ENCODE measurements around the gene RIOK3. TPM values are rescaled to one million over a fixed set of nuclear protein-coding genes. Genes with fewer than 3 reads are reported as not detected.
A peak's percentile ranks its signal among the peaks of the same experiment; 100 is the strongest.
"Not testable (repeated sequence)": the region's sequence is repeated elsewhere in the genome, so short reads cannot be mapped to it uniquely, and the experiment has no call there.

The RIOK3 gene
- total RNA-seq, 1 experiment from 2014 or later = 35.8 TPM

DNA sequence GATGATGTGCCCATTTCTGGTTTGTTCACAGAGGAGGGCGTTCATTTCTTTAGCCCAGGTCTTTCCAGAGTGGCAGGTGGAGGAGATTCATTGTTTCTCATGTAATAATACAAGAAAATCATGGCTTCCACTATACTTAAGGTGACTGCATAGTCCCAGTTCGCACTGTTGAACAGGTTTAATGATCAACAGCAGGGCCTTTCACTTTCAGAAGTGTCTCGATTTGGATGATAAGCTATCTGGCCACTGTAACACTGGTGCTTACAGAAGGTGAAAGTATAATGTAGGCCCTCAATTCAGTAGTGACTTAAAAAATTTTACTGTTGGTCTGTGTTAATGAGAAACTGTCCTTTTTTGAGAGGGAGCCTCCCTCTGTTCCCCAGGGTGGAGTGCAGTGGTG is 51.6 kb downstream of the RIOK3 start:
- CTCF ChIA-PET = no interaction called here
- POLR2A ChIA-PET (ENCODE audit: low non-redundant PET) = no interaction called here
- DNase-seq (ENCODE audit: low spot score) = no peak
- H3K27ac ChIP-seq (ENCODE audit: low read depth, low read length, poor library complexity, severe bottlenecking) = no peak overlapping the region
- TF ChIP-seq, protein P1, sequence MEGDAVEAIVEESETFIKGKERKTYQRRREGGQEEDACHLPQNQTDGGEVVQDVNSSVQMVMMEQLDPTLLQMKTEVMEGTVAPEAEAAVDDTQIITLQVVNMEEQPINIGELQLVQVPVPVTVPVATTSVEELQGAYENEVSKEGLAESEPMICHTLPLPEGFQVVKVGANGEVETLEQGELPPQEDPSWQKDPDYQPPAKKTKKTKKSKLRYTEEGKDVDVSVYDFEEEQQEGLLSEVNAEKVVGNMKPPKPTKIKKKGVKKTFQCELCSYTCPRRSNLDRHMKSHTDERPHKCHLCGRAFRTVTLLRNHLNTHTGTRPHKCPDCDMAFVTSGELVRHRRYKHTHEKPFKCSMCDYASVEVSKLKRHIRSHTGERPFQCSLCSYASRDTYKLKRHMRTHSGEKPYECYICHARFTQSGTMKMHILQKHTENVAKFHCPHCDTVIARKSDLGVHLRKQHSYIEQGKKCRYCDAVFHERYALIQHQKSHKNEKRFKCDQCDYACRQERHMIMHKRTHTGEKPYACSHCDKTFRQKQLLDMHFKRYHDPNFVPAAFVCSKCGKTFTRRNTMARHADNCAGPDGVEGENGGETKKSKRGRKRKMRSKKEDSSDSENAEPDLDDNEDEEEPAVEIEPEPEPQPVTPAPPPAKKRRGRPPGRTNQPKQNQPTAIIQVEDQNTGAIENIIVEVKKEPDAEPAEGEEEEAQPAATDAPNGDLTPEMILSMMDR (conservative IDR thresholded peaks at IDR 0.05; ENCODE audit: low read depth, low read length) = no peak
- no peak for TF ChIP-seq EZH2 (IDR thresholded peaks at IDR 0.05; ENCODE audit: borderline replicate concordance, low read depth, low read length, poor library complexity, severe bottlenecking)
- H3K4me3 ChIP-seq (ENCODE audit: low read depth, low read length, poor library complexity, severe bottlenecking) = peak overlapping the region; percentile 76
- intact Hi-C loops (cut with micrococcal nuclease; ENCODE audit: unreplicated experiment) = loop anchor here (10.0 kb wide), 2 partner anchors 630 to 680 kb away; partner anchors contain the start of gene CABYR
- H3K4me1 ChIP-seq (ENCODE audit: insufficient read depth, low read length, poor library complexity, severe bottlenecking) = peaks cover 10% of the 10 kb centered on the region
- no TSS peak for BruUV-seq (replicated peaks)
- no peaks in the 10 kb centered on the region for H3K36me3 ChIP-seq (ENCODE audit: insufficient read depth, low read length, poor library complexity, severe bottlenecking)
- H3K9me3 ChIP-seq (ENCODE audit: low read depth, low read length, poor library complexity, severe bottlenecking) = no peaks in the 10 kb centered on the region
- H3K27me3 ChIP-seq (replicated peaks; ENCODE audit: insufficient read depth, low read depth, low read length, poor library complexity) = no peaks in the 10 kb centered on the region

DNA sequence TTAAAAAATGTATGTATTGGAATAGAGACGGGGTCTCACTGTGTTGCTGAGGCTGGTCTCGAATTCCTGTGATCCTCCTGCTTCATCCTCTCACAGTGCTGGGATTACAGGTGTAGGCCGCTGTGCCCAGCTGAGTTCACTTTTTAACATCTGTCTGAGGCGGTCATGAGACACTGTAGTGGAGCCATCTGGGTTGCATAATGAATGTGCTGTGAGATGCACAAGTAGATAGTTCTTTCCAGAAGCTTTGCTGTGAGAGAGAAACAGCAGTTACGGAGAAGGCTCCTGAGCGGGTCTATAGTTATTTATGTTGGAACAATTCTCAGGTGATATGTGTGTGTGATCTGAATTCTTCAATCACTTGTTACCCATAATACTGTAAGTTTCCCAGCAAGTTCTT is 53.3 kb downstream of the RIOK3 start:
- intact Hi-C loops (cut with micrococcal nuclease; ENCODE audit: unreplicated experiment) = loop anchor here (10.0 kb wide), 2 partner anchors 628 to 682 kb away; partner anchors contain the start of gene CABYR
- ChIA-PET POLR2A (ENCODE audit: low non-redundant PET) (no interaction called here), CTCF (no interaction called here)
- Histone ChIP-seq H3K27ac (ENCODE audit: low read depth, low read length, poor library complexity, severe bottlenecking) (no peak overlapping the region), H3K27me3 (replicated peaks; ENCODE audit: insufficient read depth, low read depth, low read length, poor library complexity) (no peaks in the 10 kb centered on the region), H3K4me3 (ENCODE audit: low read depth, low read length, poor library complexity, severe bottlenecking) (no peak overlapping the region), H3K9me3 (ENCODE audit: low read depth, low read length, poor library complexity, severe bottlenecking) (no peaks in the 10 kb centered on the region), H3K4me1 (ENCODE audit: insufficient read depth, low read length, poor library complexity, severe bottlenecking) (peaks cover 10% of the 10 kb centered on the region), H3K36me3 (ENCODE audit: insufficient read depth, low read length, poor library complexity, severe bottlenecking) (peaks cover 10% of the 10 kb centered on the region)
- no TSS peak for BruUV-seq (replicated peaks)
- TF ChIP-seq, protein P1 (conservative IDR thresholded peaks at IDR 0.05; ENCODE audit: low read depth, low read length) = no peak
- TF ChIP-seq EZH2 (IDR thresholded peaks at IDR 0.05; ENCODE audit: borderline replicate concordance, low read depth, low read length, poor library complexity, severe bottlenecking) = no peak
- DNase-seq (ENCODE audit: low spot score) = no peak

DNA sequence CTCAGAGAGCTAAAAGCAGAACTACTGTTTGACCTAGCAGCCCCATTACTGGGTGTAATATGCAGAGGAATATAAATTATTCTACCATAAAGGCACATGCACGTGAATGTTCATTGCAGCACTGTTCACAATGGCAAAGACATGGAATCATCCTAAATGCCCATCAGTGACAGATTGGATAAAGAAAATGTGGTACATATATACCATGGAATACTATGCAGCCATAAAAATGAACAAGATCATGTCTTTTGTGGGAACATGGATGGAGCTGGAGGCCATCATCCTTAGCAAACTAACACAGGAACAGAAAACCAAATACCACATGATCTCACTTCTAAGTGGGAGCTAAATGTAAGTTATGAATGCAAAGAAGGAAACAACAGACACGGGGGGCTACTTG is 57.8 kb downstream of the RIOK3 start:
- H3K4me3 ChIP-seq (ENCODE audit: low read depth, low read length, poor library complexity, severe bottlenecking); BruUV-seq (replicated peaks); H3K27ac ChIP-seq (ENCODE audit: low read depth, low read length, poor library complexity, severe bottlenecking); POLR2A ChIA-PET (ENCODE audit: low non-redundant PET); DNase-seq (ENCODE audit: low spot score); H3K9me3 ChIP-seq (ENCODE audit: low read depth, low read length, poor library complexity, severe bottlenecking); H3K4me1 ChIP-seq (ENCODE audit: insufficient read depth, low read length, poor library complexity, severe bottlenecking); intact Hi-C loops (cut with micrococcal nuclease; ENCODE audit: unreplicated experiment); H3K27me3 ChIP-seq (replicated peaks; ENCODE audit: insufficient read depth, low read depth, low read length, poor library complexity): not testable (repeated sequence)
- CTCF ChIA-PET = interaction anchor here (0.6 kb wide), 2 partner anchors 12 to 562 kb away, joined by 3 read pairs; no protein-coding TSS in a partner anchor
- H3K36me3 ChIP-seq (ENCODE audit: insufficient read depth, low read length, poor library complexity, severe bottlenecking) = peaks cover 10% of the 10 kb centered on the region

DNA sequence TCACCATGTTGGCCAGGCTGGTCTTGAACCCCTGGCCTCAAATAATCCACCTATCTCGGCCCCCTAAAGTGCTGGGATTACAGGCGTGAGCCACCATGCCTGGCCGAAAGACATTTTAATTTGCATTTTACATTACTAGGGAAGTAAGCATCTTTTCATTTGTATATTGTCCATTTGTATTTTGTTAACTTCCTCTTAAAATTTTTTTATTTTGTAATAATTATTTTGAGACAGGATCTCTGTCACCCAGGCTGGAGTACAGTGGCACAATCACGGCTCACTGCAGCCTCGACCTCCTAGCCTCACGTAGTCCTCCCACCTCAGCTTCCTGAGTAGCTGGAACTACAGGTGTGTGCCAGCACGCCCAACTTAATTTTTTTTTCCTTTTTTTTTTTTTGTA is 59.1 kb downstream of the RIOK3 start:
- intact Hi-C loops (cut with micrococcal nuclease; ENCODE audit: unreplicated experiment); H3K27ac ChIP-seq (ENCODE audit: low read depth, low read length, poor library complexity, severe bottlenecking); CTCF ChIA-PET; H3K27me3 ChIP-seq (replicated peaks; ENCODE audit: insufficient read depth, low read depth, low read length, poor library complexity); BruUV-seq (replicated peaks); DNase-seq (ENCODE audit: low spot score); H3K4me1 ChIP-seq (ENCODE audit: insufficient read depth, low read length, poor library complexity, severe bottlenecking); H3K9me3 ChIP-seq (ENCODE audit: low read depth, low read length, poor library complexity, severe bottlenecking); POLR2A ChIA-PET (ENCODE audit: low non-redundant PET); H3K4me3 ChIP-seq (ENCODE audit: low read depth, low read length, poor library complexity, severe bottlenecking): not testable (repeated sequence)
- peaks cover 19% of the 10 kb centered on the region for H3K36me3 ChIP-seq (ENCODE audit: insufficient read depth, low read length, poor library complexity, severe bottlenecking)

Data from A673 (cell line).